GM18511 (cell line): ENCODE data around the gene DDX10.

Source experiments
- ATAC-seq: cut with Tn5 transposase; IDR thresholded peaks from one replicate; pipeline ENCODE4 v1.9.1; 2021; ENCODE audit warnings: mild to moderate bottlenecking, moderate library complexity; ENCODE audit not compliant: unreplicated experiment

Gene DDX10

GRCh38 chr11:108895579-108896480, 231.0 kb downstream of the DDX10 start:
- ATAC-seq, result no peak

GRCh38 chr11:108897071-108897481, 232.2 kb downstream of the DDX10 start:
- no peak for ATAC-seq

- ATAC-seq, result no peak
These were observed 233.0 kb downstream of the DDX10 start for GRCh38 chr11:108897916-108898315.

- no peak for ATAC-seq
These were observed 236.5 kb downstream of the DDX10 start for GRCh38 chr11:108901359-108901758.

GRCh38 chr11:108902027-108902469, 237.2 kb downstream of the DDX10 start:
- no peak for ATAC-seq

- no peak for ATAC-seq
These were observed 239.6 kb downstream of the DDX10 start for GRCh38 chr11:108904480-108904879.

GRCh38 chr11:108906329-108906728, 241.5 kb downstream of the DDX10 start:
- ATAC-seq, result no peak

- ATAC-seq, result no peak
These were observed 242.0 kb downstream of the DDX10 start for GRCh38 chr11:108906826-108907225.

GRCh38 chr11:108909041-108909440, 244.2 kb downstream of the DDX10 start:
- no peak for ATAC-seq

GRCh38 chr11:108909921-108910320, 245.1 kb downstream of the DDX10 start:
- ATAC-seq, result no peak

GRCh38 chr11:108912581-108912980, 247.7 kb downstream of the DDX10 start:
- no peak for ATAC-seq

GRCh38 chr11:108913204-108913603, 248.3 kb downstream of the DDX10 start:
- no peak for ATAC-seq

GRCh38 chr11:108914211-108914610, 249.3 kb downstream of the DDX10 start:
- ATAC-seq, result no peak

GRCh38 chr11:108914981-108915380, 250.1 kb downstream of the DDX10 start:
- no peak for ATAC-seq

- no peak for ATAC-seq
These were observed 250.8 kb downstream of the DDX10 start for GRCh38 chr11:108915666-108916065.

GRCh38 chr11:108916290-108916689, 251.4 kb downstream of the DDX10 start:
- no peak for ATAC-seq

- no peak for ATAC-seq
These were observed 252.1 kb downstream of the DDX10 start for GRCh38 chr11:108916935-108917334.

- ATAC-seq, result no peak
These were observed 256.3 kb downstream of the DDX10 start for GRCh38 chr11:108921211-108921610.

- ATAC-seq, result no peak
These were observed 257.4 kb downstream of the DDX10 start for GRCh38 chr11:108922241-108922640.

- no peak for ATAC-seq
These were observed 258.5 kb downstream of the DDX10 start for GRCh38 chr11:108923413-108923812.

GRCh38 chr11:108926171-108926840, 261.4 kb downstream of the DDX10 start:
- ATAC-seq, result no peak
